ENCODE results near the gene COPA.

Gene COPA

GRCh38 chr1:160363010-160363409 is 20.0 kb upstream of the COPA start:
- no peak for DNase-seq (ENCODE audit: low read depth, low spot score)

- DNase-seq (ENCODE audit: low read depth, low spot score), result no peak
Observed at GRCh38 chr1:160362168-160362957, 19.3 kb upstream of the COPA start.

GRCh38 chr1:160361814-160362167 is 18.7 kb upstream of the COPA start:
- DNase-seq (ENCODE audit: low read depth, low spot score), result no peak

GRCh38 chr1:160361199-160361598 is 18.1 kb upstream of the COPA start:
- DNase-seq (ENCODE audit: low read depth, low spot score), result no peak

GRCh38 chr1:160360227-160360695 is 17.2 kb upstream of the COPA start:
- DNase-seq (ENCODE audit: low read depth, low spot score), result no peak

GRCh38 chr1:160359559-160360226 is 16.6 kb upstream of the COPA start:
- DNase-seq (ENCODE audit: low read depth, low spot score), result no peak

GRCh38 chr1:160358073-160358472 is 15.0 kb upstream of the COPA start:
- DNase-seq (ENCODE audit: low read depth, low spot score), result no peak

GRCh38 chr1:160357286-160358002 is 14.4 kb upstream of the COPA start:
- no peak for DNase-seq (ENCODE audit: low read depth, low spot score)

GRCh38 chr1:160354388-160354985 is 11.4 kb upstream of the COPA start:
- DNase-seq (ENCODE audit: low read depth, low spot score), result no peak

- DNase-seq (ENCODE audit: low read depth, low spot score), result no peak
Observed at GRCh38 chr1:160353223-160353622, 10.2 kb upstream of the COPA start.

- no peak for DNase-seq (ENCODE audit: low read depth, low spot score)
Observed at GRCh38 chr1:160352555-160352954, 9.5 kb upstream of the COPA start.

- DNase-seq (ENCODE audit: low read depth, low spot score), result no peak
Observed at GRCh38 chr1:160351629-160352028, 8.6 kb upstream of the COPA start.

GRCh38 chr1:160346958-160347357 is 3.9 kb upstream of the COPA start:
- no peak for DNase-seq (ENCODE audit: low read depth, low spot score)

- no peak for DNase-seq (ENCODE audit: low read depth, low spot score)
Observed at GRCh38 chr1:160346463-160346862, 3.4 kb upstream of the COPA start.

- DNase-seq (ENCODE audit: low read depth, low spot score), result no peak
Observed at GRCh38 chr1:160344936-160345335, 1.9 kb upstream of the COPA start.

- DNase-seq (ENCODE audit: low read depth, low spot score), result no peak
Observed at GRCh38 chr1:160344241-160344640, 1.2 kb upstream of the COPA start.

- no peak for DNase-seq (ENCODE audit: low read depth, low spot score)
Observed at GRCh38 chr1:160342526-160342925, 524 bp downstream of the COPA start.

- DNase-seq (ENCODE audit: low read depth, low spot score), result no peak
Observed at GRCh38 chr1:160340866-160341265, 2.2 kb downstream of the COPA start.

GRCh38 chr1:160340146-160340545 is 2.9 kb downstream of the COPA start:
- DNase-seq (ENCODE audit: low read depth, low spot score), result no peak

- DNase-seq (ENCODE audit: low read depth, low spot score), result no peak
Observed at GRCh38 chr1:160338580-160338979, 4.5 kb downstream of the COPA start.

GRCh38 chr1:160332516-160332915 is 10.5 kb downstream of the COPA start:
- DNase-seq (ENCODE audit: low read depth, low spot score), result no peak

GRCh38 chr1:160330119-160330518 is 12.9 kb downstream of the COPA start:
- no peak for DNase-seq (ENCODE audit: low read depth, low spot score)

All from activated naive CD8-positive, alpha-beta T cell treated with anti-CD3 and anti-CD28 coated beads, Interleukin-2, amount 50 U/mL, for 16 hours (primary cell).